Aorta (tissue), 5 donors: ENCODE measurements around the gene TAF8. TPM values are rescaled to one million over a fixed set of nuclear protein-coding genes. Genes with fewer than 3 reads are reported as not detected.

Experiments used
- ATAC-seq: fragments of 200-7000 bp; cut with Tn5 transposase; one replicate; pipeline ENCODE4 v1.9.1; 2022; ENCODE audit warnings: moderate library complexity; ENCODE audit not compliant: low FRiP score
- DNase-seq, 2 donors: peaks; one replicate each; pipeline ENCODE4 v3.0.0-alpha.2; 2020
- H3K27ac ChIP-seq, 2 donors: one replicate each; pipeline ENCODE4 v1.5.1; 2013; ENCODE audit warnings: low read length in 2 of 2, mild to moderate bottlenecking in 2 of 2, moderate library complexity in 2 of 2, control low read depth in 1 of 2, inconsistent platforms in 1 of 2, low read depth in 1 of 2
- H3K27me3 ChIP-seq, 2 donors: one replicate each; pipeline ENCODE4 v1.6.1; 2013; ENCODE audit warnings: control low read depth in 1 of 2, low read length in 1 of 2, mild to moderate bottlenecking in 1 of 2, moderate library complexity in 1 of 2; ENCODE audit not compliant: insufficient read depth in 2 of 2, control insufficient read depth in 1 of 2
- H3K36me3 ChIP-seq, 2 donors: one replicate each; pipeline ENCODE4 v1.6.1; 2013; ENCODE audit warnings: control low read depth in 1 of 2, low read length in 1 of 2, mild to moderate bottlenecking in 1 of 2; ENCODE audit not compliant: insufficient read depth in 2 of 2, control insufficient read depth in 1 of 2
- H3K4me1 ChIP-seq, 2 donors: one replicate each; pipeline ENCODE4 v1.6.1; 2013; ENCODE audit warnings: low read length in 2 of 2, control low read depth in 1 of 2, mild to moderate bottlenecking in 1 of 2, moderate library complexity in 1 of 2; ENCODE audit not compliant: insufficient read depth in 2 of 2, control insufficient read depth in 1 of 2
- H3K4me3 ChIP-seq, 2 donors: one replicate each; pipeline ENCODE4 v1.5.1; 2013; ENCODE audit warnings: low read length in 2 of 2, control low read depth in 1 of 2, mild to moderate bottlenecking in 1 of 2
- H3K9me3 ChIP-seq: one replicate; pipeline ENCODE4 v1.6.1; 2013; ENCODE audit warnings: mild to moderate bottlenecking, low read length; ENCODE audit not compliant: control insufficient read depth
- whole genome bisulfite sequencing, 2 donors: extraction: QIAGEN DNeasy Blood & Tissue Kit; methylation state at CpG; one replicate each; pipeline ENCODE4 v1.1.7; 2013; 5-methylcytosine and 5-hydroxymethylcytosine counted together
- intact Hi-C, 2 donors: fragments of 100-400 bp; cut with DNase I; formaldehyde crosslinking; loops; one replicate each; pipeline versions ENCODE4 v1.14.2 to v1.15.0; 2022
- polyA plus RNA-seq, 2 donors: library from polyadenylated mRNA; stranded (reverse); fragments of 200-250 nt; gene quantifications; one replicate each; pipeline ENCODE4 v1.2.3, GENCODE V29; 2013
- total RNA-seq, 2 donors: library from RNA; stranded (reverse); fragmentation: NEBNext Ultra II Directional; extraction: Animal tissue kit (Norgen Biotek cat#: 25700); gene quantifications; one replicate each; pipeline ENCODE4 v1.2.1, GENCODE V29; 2021
- donor health status: healthy with polysubstance abuse.
- donor health status: Bipolar disorder and iron deficiency.
- donor health status: DM: no; HTN: no; CAD: no.
- donor health status: DM: no; HTN: no; CAD: no.
- donor health status: DM: yes; HTN: yes; CAD: no.

Gene TAF8
- total and polyA plus RNA-seq, 4 donors = 14.7 to 28.6 (median 19.6) TPM

GRCh38 chr6:42066156-42066675, 15.9 kb downstream of the TAF8 start:
- Histone ChIP-seq H3K4me1 (no peaks in the 10 kb centered on the region), H3K4me3 (no peak overlapping the region), H3K36me3 (peaks cover 14 to 24% of the 10 kb centered on the region in 2 donors), H3K9me3 (no peaks in the 10 kb centered on the region), H3K27ac (no peak overlapping the region), H3K27me3 (no peaks in the 10 kb centered on the region)
- ATAC-seq (no peak), DNase-seq (peak in 1 of 2 donors; percentile 67)
- intact Hi-C loops = no loop called here
- 92 to 93% methylated on average over 13 of the region's 13 CpGs for WGBS, 2 donors

GRCh38 chr6:42068173-42068572, 17.8 kb downstream of the TAF8 start:
- no peaks in the 10 kb centered on the region for H3K9me3 ChIP-seq
- H3K27me3 ChIP-seq = no peaks in the 10 kb centered on the region
- H3K27ac ChIP-seq = no peak overlapping the region
- 64 to 66% methylated on average over 7 of the region's 7 CpGs for WGBS, 2 donors
- H3K36me3 ChIP-seq = peaks cover 14 to 27% of the 10 kb centered on the region in 2 donors
- no peak overlapping the region for H3K4me3 ChIP-seq
- ATAC-seq (no peak), DNase-seq (peak in 1 of 2 donors; percentile 9)
- intact Hi-C loops = no loop called here
- no peaks in the 10 kb centered on the region for H3K4me1 ChIP-seq

DNA sequence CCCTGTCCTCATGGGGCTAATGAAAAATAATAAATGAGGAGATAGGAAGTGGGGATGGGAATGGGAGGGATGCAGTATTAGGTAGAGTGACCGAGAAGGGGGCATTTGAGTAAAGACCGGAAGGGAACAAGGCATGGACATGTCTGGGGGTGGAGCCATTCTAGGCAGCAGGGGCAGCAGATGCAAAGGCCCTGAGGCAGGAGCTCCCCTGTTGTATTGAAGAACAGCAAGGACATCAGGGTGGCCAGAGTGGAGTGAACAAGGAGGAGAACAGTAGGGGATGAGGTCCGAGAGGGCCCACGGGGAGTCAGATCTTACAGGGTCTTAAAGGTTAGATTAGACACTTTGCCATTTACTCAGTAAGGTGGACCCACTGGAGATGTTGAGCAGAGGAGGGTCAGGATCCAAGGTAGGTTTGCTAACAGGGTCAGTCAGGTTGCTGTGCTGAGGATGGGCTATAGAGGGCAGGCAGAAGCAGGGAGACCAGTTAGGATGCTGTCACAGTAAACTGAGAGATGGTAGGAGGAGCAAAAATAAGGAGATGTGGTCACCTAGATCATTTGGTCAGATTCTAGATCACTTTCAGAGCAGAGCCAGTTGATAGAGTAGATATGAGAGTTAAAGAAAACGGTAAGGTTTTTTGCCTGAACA, 18.7 kb downstream of the TAF8 start:
- DNase-seq (peak in 1 of 2 donors; percentile 31), ATAC-seq (no peak)
- H3K4me1 ChIP-seq = no peaks in the 10 kb centered on the region
- H3K36me3 ChIP-seq = peaks cover 18 to 27% of the 10 kb centered on the region in 2 donors
- no peak overlapping the region for H3K27ac ChIP-seq
- no peaks in the 10 kb centered on the region for H3K9me3 ChIP-seq
- intact Hi-C loops = no loop called here
- H3K4me3 ChIP-seq = no peak overlapping the region
- no peaks in the 10 kb centered on the region for H3K27me3 ChIP-seq
- 92 to 95% methylated on average over 5 of the region's 5 CpGs for WGBS, 2 donors

DNA sequence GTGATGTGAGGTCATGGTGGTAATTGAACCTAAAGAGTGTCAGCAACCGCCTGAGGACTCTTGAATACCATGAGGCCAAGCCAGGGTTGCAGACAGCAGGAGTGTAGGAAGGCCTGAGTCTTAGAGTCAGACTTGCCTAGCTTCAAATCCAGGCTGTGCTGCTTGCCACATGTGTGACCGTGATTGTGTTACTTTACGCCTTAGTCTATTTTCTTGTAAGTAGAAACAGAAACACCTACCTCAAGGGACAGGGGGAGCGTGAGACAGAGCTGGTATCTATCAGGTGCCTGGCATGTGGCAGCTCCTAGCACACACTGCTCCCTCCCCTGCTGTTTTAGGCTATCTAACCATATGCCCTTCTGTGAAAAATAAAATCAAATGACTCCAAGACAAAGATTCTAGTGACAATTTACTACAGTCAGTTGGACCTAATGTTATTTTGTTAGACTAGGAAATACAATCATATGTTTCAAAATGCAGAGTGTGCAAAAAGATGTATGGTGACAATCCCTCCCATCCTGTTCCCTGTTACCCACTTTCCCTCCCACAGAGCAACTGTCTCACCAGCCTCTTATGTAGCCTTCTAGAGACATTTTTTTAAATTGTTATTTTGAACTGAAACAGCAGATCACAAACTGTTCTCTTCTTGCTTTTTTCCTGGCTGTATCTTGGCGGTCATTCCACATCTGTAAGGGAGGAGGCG, 21.7 kb downstream of the TAF8 start:
- DNase-seq (peak in 1 of 2 donors; percentile 5), ATAC-seq (no peak)
- intact Hi-C loops = loop anchor here in 1 of 2 donors (10.0 kb wide), 1 partner anchor 473 kb away; no protein-coding TSS in a partner anchor
- H3K4me1 ChIP-seq = no peaks in the 10 kb centered on the region
- H3K9me3 ChIP-seq = no peaks in the 10 kb centered on the region
- H3K4me3 ChIP-seq = no peak overlapping the region
- no peaks in the 10 kb centered on the region for H3K27me3 ChIP-seq
- WGBS, 2 donors = 70 to 91% methylated on average over 6 of the region's 6 CpGs
- H3K36me3 ChIP-seq = peaks cover 18 to 20% of the 10 kb centered on the region in 2 donors
- no peak overlapping the region for H3K27ac ChIP-seq

GRCh38 chr6:42073287-42073686, 23.0 kb downstream of the TAF8 start:
- Histone ChIP-seq H3K27me3 (no peaks in the 10 kb centered on the region), H3K4me3 (no peak overlapping the region), H3K36me3 (peaks cover 16 to 17% of the 10 kb centered on the region in 2 donors), H3K27ac (no peak overlapping the region), H3K9me3 (no peaks in the 10 kb centered on the region), H3K4me1 (no peaks in the 10 kb centered on the region)
- intact Hi-C loops = loop anchor here in 1 of 2 donors (10.0 kb wide), 1 partner anchor 472 kb away; no protein-coding TSS in a partner anchor
- no peak for ATAC-seq
- WGBS, 2 donors = 63 to 71% methylated on average over 2 of the region's 2 CpGs
- DNase-seq = peak in 1 of 2 donors; percentile 0

DNA sequence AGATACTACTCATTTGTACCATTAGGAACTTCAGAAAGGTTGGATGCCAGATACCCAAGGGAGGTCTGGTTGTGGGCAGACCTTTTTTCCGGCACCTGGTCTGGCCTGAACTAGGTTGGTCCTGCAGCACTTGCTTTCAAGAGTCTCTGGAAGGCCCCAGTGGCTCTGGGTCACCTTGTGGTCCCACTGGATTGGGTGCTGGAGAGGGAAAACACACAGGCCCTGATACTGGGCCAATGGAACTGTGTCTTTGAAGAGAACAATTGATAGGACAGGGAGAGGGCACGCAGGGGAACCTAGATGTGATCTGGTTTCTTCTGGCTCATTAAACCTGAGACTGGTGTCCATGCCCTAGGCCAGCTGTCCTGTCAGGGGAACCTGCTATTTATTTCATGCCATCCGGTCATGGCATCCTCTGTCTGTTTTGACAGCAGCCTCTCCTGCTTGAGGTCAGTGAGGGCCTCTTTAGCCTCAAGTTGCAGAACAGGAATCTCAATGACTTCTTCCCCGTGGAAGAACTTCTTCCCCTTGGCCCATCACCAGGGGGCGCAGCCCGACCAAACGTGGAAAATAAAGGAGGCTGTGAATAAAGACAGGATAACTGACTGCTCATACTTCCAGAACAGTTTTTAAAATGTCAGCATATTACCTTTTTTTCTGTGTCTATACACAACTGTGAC, 25.0 kb downstream of the TAF8 start:
- H3K27ac ChIP-seq = no peak overlapping the region
- WGBS, 2 donors = 32 to 38% methylated on average over 7 of the region's 7 CpGs
- DNase-seq (peak; percentile 77 to 89), ATAC-seq (peak; percentile 73)
- H3K4me1 ChIP-seq = no peaks in the 10 kb centered on the region
- intact Hi-C loops = loop anchor here (2.0 to 10.0 kb wide), 2 partner anchors 92 to 470 kb away; no protein-coding TSS in a partner anchor
- no peak overlapping the region for H3K4me3 ChIP-seq
- H3K9me3 ChIP-seq = no peaks in the 10 kb centered on the region
- H3K36me3 ChIP-seq = peaks cover 7 to 9% of the 10 kb centered on the region in 2 donors
- H3K27me3 ChIP-seq = no peaks in the 10 kb centered on the region

DNA sequence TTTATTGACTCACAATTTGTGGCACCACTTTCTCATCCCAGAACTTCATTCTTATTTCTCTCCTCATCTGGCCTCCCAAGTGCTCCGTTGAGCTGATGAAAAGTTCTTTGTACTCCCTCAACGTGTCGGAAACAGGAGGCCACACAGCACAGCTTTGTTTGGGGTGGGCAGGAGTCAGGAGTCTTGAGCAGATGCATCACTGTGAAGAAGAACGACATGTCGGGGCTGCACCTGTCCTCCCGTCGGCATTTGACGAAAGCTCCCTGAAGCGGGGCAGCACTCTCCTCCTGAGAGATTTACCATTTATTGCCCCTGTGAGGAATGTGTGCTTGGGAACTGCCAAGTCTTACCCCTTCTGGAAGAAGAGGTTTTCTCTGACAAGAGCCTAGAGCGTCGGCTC, 28.1 kb downstream of the TAF8 start:
- no peak overlapping the region for H3K27ac ChIP-seq
- intact Hi-C loops = loop anchor here in 1 of 2 donors (10.0 kb wide), 1 partner anchor 466 kb away; no protein-coding TSS in a partner anchor
- 84 to 89% methylated on average over 11 of the region's 11 CpGs for WGBS, 2 donors
- no peaks in the 10 kb centered on the region for H3K4me1 ChIP-seq
- H3K9me3 ChIP-seq = no peaks in the 10 kb centered on the region
- no peak for ATAC-seq
- DNase-seq = peak in 1 of 2 donors; percentile 52
- H3K4me3 ChIP-seq = no peak overlapping the region
- H3K27me3 ChIP-seq = no peaks in the 10 kb centered on the region
- H3K36me3 ChIP-seq = peaks cover 6 to 8% of the 10 kb centered on the region in 2 donors

DNA sequence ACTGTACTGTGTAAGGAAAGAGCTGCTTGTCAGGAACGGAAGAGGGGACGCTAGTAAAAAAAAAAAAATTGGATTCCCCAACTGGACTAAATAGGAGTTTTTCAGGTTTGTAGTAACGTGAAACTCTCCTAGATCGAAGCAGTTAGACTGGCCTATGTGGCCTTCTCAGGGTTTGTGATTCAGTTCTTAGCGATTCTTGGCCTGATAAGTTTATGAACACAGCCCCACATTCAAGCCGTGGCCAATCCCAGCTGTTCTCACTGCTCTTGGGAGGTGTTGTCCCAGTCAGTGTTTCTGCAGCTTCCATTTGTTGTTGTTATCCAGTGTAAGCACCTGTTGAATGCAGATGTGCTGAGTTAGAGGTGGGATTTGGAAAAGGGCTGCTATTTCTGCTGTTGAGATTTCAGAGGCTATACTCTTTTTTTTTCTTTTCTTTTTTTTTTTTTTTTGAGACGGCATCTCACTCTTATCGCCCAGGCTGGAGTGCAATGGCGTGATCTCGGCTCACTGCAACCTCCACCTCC, 29.7 kb downstream of the TAF8 start:
- Histone ChIP-seq H3K4me1 (no peaks in the 10 kb centered on the region), H3K27ac (no peak overlapping the region), H3K36me3 (peaks cover 0 to 8% of the 10 kb centered on the region in 2 donors), H3K27me3 (no peaks in the 10 kb centered on the region), H3K9me3 (no peaks in the 10 kb centered on the region), H3K4me3 (no peak overlapping the region)
- intact Hi-C loops = loop anchor here in 1 of 2 donors (10.0 kb wide), 1 partner anchor 465 kb away; no protein-coding TSS in a partner anchor
- WGBS, 2 donors = 89% methylated on average over 10 of the region's 10 CpGs
- ATAC-seq (no peak), DNase-seq (no peak)
